ENCODE measurements around the gene HOXB5. TPM values are rescaled to one million over a fixed set of nuclear protein-coding genes. Genes with fewer than 3 reads are reported as not detected.
A peak's percentile ranks its signal among the peaks of the same experiment; 100 is the strongest.

The HOXB5 gene
- total RNA-seq, 1 experiment from 2014 or later, result not detected

GRCh38 chr17:48565925-48566710 lies 27.5 kb downstream of the HOXB5 start:
- Histone ChIP-seq H3K27me3 (no peaks in the 10 kb centered on the region), H3K4me3 (no peak overlapping the region), H3K36me3 (peaks cover 66% of the 10 kb centered on the region), H3K9me3 (no peaks in the 10 kb centered on the region)
- DNase-seq, result no peak

- Histone ChIP-seq H3K4me3 (peak overlapping the region; percentile 49), H3K27me3 (no peaks in the 10 kb centered on the region)
Observed at GRCh38 chr17:48565022-48565554, 28.5 kb downstream of the HOXB5 start.

DNA sequence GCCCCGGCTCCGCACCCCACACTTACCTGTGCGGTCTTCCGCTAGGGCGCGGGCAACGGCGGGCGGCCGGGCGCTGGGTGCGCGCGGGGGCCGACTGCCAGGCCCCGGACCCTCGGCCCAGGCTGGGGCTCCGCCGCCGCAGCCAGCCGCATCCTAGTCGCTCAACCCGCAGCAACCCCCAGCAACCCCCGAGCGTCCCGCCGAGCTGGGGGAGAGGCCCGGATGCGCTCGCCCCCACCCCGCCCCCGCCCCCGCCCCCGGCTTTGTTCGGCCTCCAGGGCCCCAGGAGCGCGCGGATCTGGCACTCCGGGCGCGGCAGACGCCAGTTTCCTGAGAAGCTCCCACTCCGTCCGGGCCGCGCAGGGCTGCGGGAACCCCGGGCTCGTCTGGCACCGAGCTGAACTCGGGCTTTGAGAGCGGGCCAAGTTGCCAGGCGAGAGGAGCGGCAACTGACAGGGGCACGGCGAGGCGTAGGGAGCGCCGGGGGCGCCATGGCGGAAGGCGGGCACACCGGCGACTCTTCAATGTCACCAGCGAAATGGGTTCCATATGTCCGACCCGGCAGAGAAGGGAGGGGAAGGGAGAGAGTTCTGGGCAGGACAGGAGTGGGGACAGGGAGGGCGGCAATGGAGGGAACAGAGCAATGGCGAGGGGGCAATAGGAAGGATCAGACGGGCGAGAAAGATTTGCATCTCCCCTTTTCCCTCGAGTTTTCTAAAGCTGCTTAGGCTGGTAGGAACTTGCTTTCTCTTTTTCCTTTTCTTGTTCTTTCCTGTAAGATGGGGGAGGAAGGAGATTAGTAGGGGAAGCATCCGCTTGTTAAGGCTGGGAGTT lies 29.2 kb downstream of the HOXB5 start:
- peak; percentile 72 for DNase-seq
- Histone ChIP-seq H3K27me3 (no peaks in the 10 kb centered on the region), H3K36me3 (peaks cover 56% of the 10 kb centered on the region), H3K4me3 (peak overlapping the region; percentile 49), H3K9me3 (no peaks in the 10 kb centered on the region)

More at GRCh38 chr17:48565022-48565554, 28.5 kb downstream of the HOXB5 start:
- no peak for DNase-seq
- Histone ChIP-seq H3K36me3 (peaks cover 58% of the 10 kb centered on the region), H3K9me3 (no peaks in the 10 kb centered on the region)

DNA sequence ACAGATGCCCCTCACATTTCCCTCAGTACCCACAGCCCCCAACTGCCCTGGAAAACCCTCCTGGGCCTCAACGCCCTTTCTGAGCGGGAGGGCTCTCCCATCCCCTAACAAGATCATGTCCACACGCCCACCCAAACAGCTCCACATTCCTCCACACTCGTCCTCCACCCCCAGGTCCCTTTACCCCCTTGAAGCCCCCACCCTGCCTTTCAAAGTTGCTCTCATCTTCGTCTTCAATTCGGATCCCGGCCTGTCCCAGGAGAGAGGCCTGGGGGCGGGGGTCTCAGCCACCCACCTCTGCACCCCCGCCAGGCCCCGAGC lies 29.8 kb downstream of the HOXB5 start:
- peaks cover 62% of the 10 kb centered on the region for H3K36me3 ChIP-seq
- H3K4me3 ChIP-seq, result peak overlapping the region; percentile 39
- no peak for DNase-seq
- H3K27me3 ChIP-seq, result no peaks in the 10 kb centered on the region
- no peaks in the 10 kb centered on the region for H3K9me3 ChIP-seq

DNA sequence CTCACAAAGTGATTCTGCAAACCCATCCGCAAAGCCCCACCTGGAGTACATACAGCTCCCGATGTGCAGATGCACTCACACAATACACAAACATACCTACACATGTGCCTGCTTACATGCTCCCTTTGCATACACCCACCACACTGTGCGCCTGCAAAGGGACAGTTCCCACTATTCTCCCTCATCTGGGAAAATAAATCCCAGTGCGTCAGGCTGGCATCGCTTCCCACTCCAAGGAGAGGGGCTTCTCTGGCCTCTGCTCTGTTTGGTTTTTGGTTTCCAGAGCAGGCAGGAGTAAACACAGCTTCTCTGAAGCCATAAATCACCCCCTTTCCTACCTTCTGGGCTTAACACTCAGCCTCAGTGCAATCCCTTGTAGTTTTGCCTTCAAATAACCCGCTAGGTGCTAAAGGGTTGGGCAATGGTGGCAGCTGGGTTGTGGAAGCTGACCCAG lies 30.2 kb downstream of the HOXB5 start:
- peaks cover 66% of the 10 kb centered on the region for H3K36me3 ChIP-seq
- no peaks in the 10 kb centered on the region for H3K27me3 ChIP-seq
- H3K4me3 ChIP-seq, result peak overlapping the region; percentile 39
- DNase-seq, result no peak
- no peaks in the 10 kb centered on the region for H3K9me3 ChIP-seq

GRCh38 chr17:48562934-48563333 lies 30.6 kb downstream of the HOXB5 start:
- no peaks in the 10 kb centered on the region for H3K9me3 ChIP-seq
- peak overlapping the region; percentile 39 for H3K4me3 ChIP-seq
- peaks cover 68% of the 10 kb centered on the region for H3K36me3 ChIP-seq
- no peaks in the 10 kb centered on the region for H3K27me3 ChIP-seq
- DNase-seq, result no peak

DNA sequence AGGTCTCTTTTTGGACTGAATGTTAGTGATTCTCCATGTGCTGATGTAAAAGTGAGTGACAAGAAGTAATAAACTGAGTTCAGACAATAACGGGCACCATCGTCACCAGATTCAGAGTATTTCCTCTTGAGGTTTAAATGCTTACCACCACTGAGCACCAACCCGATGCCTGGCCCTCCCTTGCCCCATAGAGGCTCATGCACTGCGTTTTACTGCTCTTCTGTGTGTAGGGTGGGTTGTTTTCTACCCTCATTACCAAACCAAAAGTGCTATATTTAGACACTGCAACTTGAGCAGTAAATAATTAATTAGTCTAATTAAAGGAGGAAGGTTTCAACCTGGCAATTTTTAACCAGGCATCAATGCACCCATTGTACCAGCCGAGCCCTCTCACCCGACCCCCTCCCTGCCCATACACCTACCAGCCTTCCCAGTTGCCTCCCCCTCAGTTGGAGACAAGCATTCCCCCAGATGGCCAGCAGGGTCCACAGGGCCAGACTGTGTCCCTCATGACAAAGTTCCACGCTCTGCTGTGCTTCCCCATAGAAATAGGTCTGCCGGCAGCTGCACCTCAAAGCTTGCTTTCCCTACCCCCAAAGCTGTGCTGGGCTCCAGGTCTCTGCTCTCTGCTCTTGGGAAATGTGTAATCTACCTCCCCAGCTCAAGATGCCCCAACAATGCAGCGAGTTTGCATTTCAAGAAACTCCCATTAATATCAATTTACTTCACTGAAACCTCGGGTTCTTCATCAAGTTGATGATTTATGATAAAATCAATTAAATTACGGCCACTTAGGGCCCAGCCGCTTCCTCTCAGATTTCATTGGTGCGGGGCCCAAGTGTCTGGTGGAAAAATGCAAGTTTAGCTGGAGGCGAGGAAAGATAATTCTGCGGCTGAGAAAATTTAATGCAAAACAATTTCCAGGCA lies 31.4 kb downstream of the HOXB5 start:
- no peak for DNase-seq
- Histone ChIP-seq H3K9me3 (no peaks in the 10 kb centered on the region), H3K27me3 (no peaks in the 10 kb centered on the region), H3K36me3 (peaks cover 67% of the 10 kb centered on the region), H3K4me3 (no peak overlapping the region)

- H3K4me3 ChIP-seq, result no peak overlapping the region
- DNase-seq, result no peak
- H3K9me3 ChIP-seq, result no peaks in the 10 kb centered on the region
- H3K36me3 ChIP-seq, result peaks cover 54% of the 10 kb centered on the region
- H3K27me3 ChIP-seq, result no peaks in the 10 kb centered on the region
Observed at GRCh38 chr17:48559840-48560817, 33.5 kb downstream of the HOXB5 start.

GRCh38 chr17:48559122-48559839 lies 34.3 kb downstream of the HOXB5 start:
- Histone ChIP-seq H3K9me3 (no peaks in the 10 kb centered on the region), H3K27me3 (no peaks in the 10 kb centered on the region), H3K36me3 (peaks cover 51% of the 10 kb centered on the region), H3K4me3 (no peak overlapping the region)
- DNase-seq, result no peak

DNA sequence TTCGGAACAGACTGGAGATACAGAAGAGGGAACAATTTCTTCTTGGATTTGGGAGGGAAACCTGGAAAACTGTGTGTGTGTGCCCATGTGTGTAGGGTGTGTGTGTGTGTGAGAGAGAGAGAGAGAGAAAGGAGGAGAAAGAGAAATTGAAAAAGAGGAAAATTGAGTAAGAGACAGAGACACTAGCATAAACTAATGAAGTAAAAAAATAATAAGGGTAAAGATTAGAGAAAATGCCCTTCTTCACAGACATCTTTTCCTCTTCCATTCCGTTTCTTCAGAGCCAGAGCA lies 34.8 kb downstream of the HOXB5 start:
- Histone ChIP-seq H3K27me3 (no peaks in the 10 kb centered on the region), H3K4me3 (no peak overlapping the region), H3K9me3 (no peaks in the 10 kb centered on the region), H3K36me3 (peaks cover 56% of the 10 kb centered on the region)
- DNase-seq, result no peak

- DNase-seq, result no peak
- Histone ChIP-seq H3K36me3 (peaks cover 53% of the 10 kb centered on the region), H3K27me3 (no peaks in the 10 kb centered on the region), H3K4me3 (no peak overlapping the region), H3K9me3 (no peaks in the 10 kb centered on the region)
Observed at GRCh38 chr17:48558057-48558830, 35.3 kb downstream of the HOXB5 start.

DNA sequence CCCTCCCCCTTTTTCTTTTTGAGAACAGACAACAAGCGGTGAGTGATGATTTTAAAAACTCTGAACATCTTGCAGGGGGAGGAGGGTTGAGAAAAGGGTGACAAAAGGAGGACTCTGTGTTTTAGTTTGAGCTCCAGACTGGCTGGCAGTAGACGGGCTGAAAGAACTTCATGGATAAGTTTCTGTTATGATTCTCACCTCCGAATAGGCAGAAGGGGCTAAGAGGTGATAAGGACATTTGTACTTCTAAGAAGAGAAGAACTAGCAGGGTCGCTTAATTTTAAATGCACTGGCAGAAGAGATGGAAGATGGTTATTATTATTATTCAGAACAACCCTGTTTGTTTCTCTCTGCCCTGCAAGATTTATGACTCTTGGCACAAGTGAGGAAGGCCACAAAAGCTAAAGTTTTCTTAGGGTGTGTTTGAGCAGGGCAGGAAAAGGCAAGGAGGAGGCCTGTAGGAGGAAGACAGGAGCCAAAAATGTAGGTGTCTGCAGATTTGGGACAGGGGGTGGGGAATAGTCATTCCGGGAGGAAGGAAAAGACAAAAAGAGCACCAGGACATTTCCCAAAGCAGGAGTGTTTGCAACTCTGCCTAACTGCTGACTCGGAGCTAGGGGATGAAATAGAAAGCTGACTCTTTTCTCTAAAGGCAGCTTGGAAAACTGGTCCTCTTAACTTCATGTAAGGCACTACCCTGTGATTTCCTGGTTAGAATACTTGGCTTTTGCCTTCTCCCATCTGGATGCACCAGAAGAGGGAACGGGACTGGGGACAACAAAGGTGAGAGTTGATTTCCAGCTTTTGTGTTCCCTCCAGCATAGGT lies 36.8 kb downstream of the HOXB5 start:
- Histone ChIP-seq H3K36me3 (peaks cover 50% of the 10 kb centered on the region), H3K27me3 (no peaks in the 10 kb centered on the region), H3K9me3 (no peaks in the 10 kb centered on the region), H3K4me3 (no peak overlapping the region)
- DNase-seq, result no peak

GRCh38 chr17:48556229-48556575 lies 37.4 kb downstream of the HOXB5 start:
- no peak for DNase-seq
- peaks cover 47% of the 10 kb centered on the region for H3K36me3 ChIP-seq
- H3K9me3 ChIP-seq, result no peaks in the 10 kb centered on the region
- H3K27me3 ChIP-seq, result no peaks in the 10 kb centered on the region
- no peak overlapping the region for H3K4me3 ChIP-seq

Measured in MG63 (cell line).